Subcutaneous adipose tissue (tissue), 4 donors: Measurements from ENCODE around the gene TTC28. TPM values are rescaled to one million over a fixed set of nuclear protein-coding genes. Genes with fewer than 3 reads are reported as not detected.

Experiments
- total RNA-seq, 4 donors: library from RNA; depleted of rRNA; stranded (reverse); fragments of >200 nt; gene quantifications; one replicate each; pipeline ENCODE4 v1.1.0, GENCODE V29; 2016
- TF ChIP-seq, protein P1 (sequence below): fragments of 450-650 bp; IDR thresholded peaks from one replicate; pipeline ENCODE4 v1.5.1; 2016; ENCODE audit warnings: low read depth, mild to moderate bottlenecking, control low read depth, antibody characterized with exemption, moderate library complexity

The TTC28 gene
- total RNA-seq, 4 donors from 2014 or later: 42.6 to 71.6 (median 43.4) TPM

DNA sequence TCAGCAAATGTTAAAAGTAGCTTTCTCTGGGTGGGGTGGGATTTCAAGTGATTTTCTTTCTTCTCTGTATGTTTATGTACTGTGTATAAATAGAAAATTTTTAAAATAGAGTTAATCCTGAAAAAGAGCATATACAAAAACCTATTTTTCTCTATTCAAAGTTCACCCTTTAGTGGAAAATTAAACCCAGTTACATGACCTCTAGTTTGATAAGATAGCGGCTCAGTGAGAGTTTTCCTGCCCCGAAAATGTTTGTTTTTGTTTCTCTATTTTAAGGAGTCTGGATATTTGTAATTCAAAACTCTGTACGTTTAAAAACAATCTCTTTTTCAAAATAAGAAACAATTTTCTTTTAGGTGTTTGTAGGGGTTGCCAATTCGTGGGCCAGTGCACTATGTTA, 718.5 kb downstream of the TTC28 start:
- TF ChIP-seq, protein P1, sequence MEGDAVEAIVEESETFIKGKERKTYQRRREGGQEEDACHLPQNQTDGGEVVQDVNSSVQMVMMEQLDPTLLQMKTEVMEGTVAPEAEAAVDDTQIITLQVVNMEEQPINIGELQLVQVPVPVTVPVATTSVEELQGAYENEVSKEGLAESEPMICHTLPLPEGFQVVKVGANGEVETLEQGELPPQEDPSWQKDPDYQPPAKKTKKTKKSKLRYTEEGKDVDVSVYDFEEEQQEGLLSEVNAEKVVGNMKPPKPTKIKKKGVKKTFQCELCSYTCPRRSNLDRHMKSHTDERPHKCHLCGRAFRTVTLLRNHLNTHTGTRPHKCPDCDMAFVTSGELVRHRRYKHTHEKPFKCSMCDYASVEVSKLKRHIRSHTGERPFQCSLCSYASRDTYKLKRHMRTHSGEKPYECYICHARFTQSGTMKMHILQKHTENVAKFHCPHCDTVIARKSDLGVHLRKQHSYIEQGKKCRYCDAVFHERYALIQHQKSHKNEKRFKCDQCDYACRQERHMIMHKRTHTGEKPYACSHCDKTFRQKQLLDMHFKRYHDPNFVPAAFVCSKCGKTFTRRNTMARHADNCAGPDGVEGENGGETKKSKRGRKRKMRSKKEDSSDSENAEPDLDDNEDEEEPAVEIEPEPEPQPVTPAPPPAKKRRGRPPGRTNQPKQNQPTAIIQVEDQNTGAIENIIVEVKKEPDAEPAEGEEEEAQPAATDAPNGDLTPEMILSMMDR: no peak

DNA sequence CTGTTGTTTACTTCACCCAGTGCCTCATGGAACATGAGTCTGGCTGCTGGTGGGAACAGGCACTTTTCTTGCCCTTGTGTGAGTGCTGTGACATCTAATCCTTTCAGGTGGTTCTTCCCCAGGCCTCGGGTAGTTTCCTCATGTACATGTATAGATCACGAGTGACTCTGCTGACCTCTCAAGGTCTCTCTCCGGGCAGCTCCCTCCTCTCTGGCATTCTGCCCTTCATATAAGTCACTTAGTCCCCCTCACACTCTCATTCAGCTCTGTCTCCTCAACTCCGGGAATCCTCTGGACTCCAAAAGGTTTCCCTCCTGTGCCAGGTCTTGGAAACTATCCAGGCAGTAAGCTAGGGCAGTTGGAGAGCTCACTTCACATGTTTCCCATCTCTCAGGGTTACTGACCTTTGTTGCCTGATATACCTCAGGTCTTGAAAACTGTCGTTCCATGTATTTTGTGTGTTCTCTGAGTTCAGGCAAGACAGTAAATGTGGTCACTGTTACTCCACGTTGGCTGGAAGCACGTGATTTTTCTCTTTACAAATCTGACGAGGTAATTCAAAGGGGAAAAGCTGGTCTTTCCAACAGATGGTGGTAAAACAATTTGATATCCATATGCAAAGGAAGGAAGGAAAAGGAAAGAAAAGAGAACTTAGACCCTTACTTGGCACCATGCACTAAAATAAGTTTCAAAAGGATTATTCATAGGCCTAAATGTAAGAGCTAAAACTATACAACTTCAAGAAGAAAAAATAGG, 720.1 kb downstream of the TTC28 start:
- TF ChIP-seq, protein P1: no peak

DNA sequence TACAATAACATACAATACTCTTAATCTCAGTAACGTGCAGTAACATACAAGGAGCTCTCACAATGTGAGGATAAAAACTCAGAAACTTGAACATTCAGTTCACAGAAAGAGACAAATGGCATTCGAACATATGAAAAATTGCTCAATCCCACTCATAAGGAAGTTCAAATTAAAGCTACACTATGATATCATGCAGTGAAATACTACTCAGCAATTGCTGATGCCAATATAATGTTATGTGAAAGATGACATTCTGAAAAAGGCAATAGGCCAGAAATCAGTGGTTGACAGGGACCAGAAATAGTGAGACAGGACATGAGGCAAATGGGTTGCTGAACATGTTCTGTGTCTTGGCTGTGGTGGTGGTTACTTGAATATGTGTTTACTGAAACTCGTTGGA, 726.9 kb downstream of the TTC28 start:
- TF ChIP-seq, protein P1: no peak

DNA sequence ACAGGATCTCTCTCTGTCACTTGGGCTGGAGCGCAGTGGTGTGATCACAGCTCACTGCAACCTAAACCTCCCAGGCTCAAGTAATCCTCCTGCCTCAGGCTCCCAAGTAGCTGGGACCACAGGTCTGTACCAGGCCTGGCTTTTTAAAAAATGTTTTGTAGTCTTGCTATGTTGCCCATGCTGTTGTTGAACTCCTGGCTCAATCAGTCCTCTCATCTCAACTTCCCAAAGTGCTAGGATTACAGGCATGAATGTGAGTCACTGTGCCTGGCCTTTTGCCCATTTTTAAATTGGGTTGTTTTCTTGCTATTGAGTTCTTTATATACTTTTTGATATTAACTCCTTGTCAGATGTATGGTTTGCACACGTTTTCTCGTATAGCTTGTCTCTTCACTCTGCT, 727.5 kb downstream of the TTC28 start:
- TF ChIP-seq, protein P1: no peak

DNA sequence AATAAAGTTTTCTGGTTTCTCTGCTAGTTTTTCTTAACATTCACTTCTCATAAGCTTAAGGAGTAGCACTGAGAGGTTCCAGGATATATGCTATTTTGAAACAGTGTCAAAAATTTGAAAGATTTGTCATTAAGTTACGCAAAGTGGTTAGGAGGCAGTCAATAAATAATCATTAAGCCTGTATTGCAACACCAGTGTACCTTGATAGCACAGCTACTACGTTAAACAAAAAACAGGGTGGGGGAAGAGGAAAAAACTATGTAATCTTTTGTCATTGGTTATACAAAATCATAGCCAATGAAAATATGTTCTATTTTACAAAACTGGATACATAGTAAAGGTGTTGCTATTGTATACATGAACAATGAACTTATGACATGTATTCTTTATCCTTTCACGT, 730.2 kb downstream of the TTC28 start:
- TF ChIP-seq, protein P1: no peak

DNA sequence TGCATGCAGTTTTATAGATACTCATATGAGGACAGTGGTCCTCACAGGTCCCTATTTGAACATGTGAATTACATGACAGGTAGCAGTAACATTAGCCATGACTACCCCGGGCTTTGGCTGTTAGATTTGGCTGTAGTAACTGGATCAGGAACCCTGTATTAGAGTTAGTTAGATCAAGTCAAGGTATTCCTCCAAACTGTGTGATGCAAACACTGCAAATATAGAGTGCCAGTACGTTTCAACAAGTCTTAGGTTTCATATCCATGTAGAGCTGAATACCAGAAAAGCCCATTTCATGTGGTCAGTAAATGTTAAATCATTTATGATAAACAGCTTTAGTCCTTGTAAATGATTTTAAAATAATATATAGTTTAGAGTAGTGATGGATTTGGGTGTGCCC, 731.1 kb downstream of the TTC28 start:
- TF ChIP-seq, protein P1: no peak

DNA sequence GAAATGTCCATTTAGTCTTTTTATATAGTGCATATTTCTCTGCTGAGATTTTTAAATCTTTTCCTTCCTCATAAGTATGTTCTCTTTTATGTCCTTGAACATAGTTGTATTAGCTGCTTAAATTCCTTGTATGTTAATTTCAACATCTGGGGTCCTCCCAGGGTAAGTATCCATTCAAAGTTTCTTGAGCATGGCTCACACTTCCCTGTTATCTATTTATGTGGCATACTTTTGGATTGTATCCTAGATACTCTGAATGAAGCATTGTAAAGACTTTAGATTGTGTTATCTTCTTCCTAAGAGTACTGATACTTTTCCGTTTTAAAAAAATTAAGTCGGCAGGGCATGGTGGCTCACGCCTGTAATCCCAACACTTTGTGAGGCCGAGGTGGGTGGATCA, 732.2 kb downstream of the TTC28 start:
- TF ChIP-seq, protein P1: no peak
